CD4-positive, alpha-beta memory T cell (primary cell): Measurements from ENCODE around the gene PRDM12. TPM values are rescaled to one million over a fixed set of nuclear protein-coding genes. Genes with fewer than 3 reads are reported as not detected.

Experiments
- CTCF ChIA-PET: fragments of 350-600 bp; sonication (Branson Sonifier 250); formaldehyde crosslinking; loops from one replicate; lab custom pipeline; 2021; ENCODE audit warnings: inconsistent platforms; ENCODE audit not compliant: partially characterized antibody; lab: Charles Lee
- POLR2A ChIA-PET: fragments of 350-600 bp; sonication (Branson Sonifier 250); formaldehyde crosslinking; loops from one replicate; lab custom pipeline; 2021; ENCODE audit not compliant: partially characterized antibody; lab: Charles Lee
- DNase-seq, 5 donors: peaks; one replicate each; pipeline versions ENCODE4 v3.0.0 to v3.0.0-alpha.2; 2020 to 2022; ENCODE audit warnings: mixed read lengths in 1 of 5
- H3K27ac ChIP-seq: one replicate; pipeline ENCODE4 v1.7.0; 2013; ENCODE audit warnings: low read depth, low read length
- H3K27me3 ChIP-seq: 2 replicates; pipeline ENCODE4 v1.7.0; 2013; ENCODE audit warnings: mild to moderate bottlenecking, low read length, moderate library complexity; ENCODE audit not compliant: insufficient read depth
- H3K36me3 ChIP-seq: 2 replicates; pipeline ENCODE4 v1.7.0; 2013; ENCODE audit warnings: mild to moderate bottlenecking, low read length, moderate library complexity; ENCODE audit not compliant: insufficient read depth
- H3K4me1 ChIP-seq: 2 replicates; pipeline ENCODE4 v1.7.0; 2013; ENCODE audit warnings: mild to moderate bottlenecking, low read length, moderate library complexity; ENCODE audit not compliant: insufficient read depth
- H3K4me3 ChIP-seq, 2 donors: one replicate each; pipeline ENCODE4 v1.7.0; 2013; ENCODE audit warnings: low read length in 2 of 2, mild to moderate bottlenecking in 1 of 2
- H3K9me3 ChIP-seq, 2 donors: one replicate each; pipeline ENCODE4 v1.7.0; 2013; ENCODE audit warnings: low read length in 2 of 2, control low read depth in 1 of 2; ENCODE audit not compliant: control insufficient read depth in 1 of 2
- H3K27ac Mint-ChIP-seq, 7 donors: one replicate each; pipeline ENCODE4 v1.8.0; 2020 to 2021; ENCODE audit warnings: mixed read lengths in 7 of 7, mild to moderate bottlenecking in 6 of 7, inconsistent platforms in 3 of 7, moderate library complexity in 3 of 7
- H3K27me3 Mint-ChIP-seq, 2 donors: one replicate each; pipeline ENCODE4 v1.8.0; 2020 to 2021; ENCODE audit warnings: mixed read lengths in 2 of 2
- H3K36me3 Mint-ChIP-seq, 2 donors: one replicate each; pipeline ENCODE4 v1.8.0; 2020 to 2021; ENCODE audit warnings: mixed read lengths in 2 of 2, inconsistent platforms in 1 of 2, mild to moderate bottlenecking in 1 of 2
- H3K4me1 Mint-ChIP-seq, 4 donors: one replicate each; pipeline ENCODE4 v1.8.0; 2020 to 2021; ENCODE audit warnings: mixed read lengths in 4 of 4, mild to moderate bottlenecking in 1 of 4
- H3K4me3 Mint-ChIP-seq, 8 donors: one replicate each; pipeline ENCODE4 v1.8.0; 2020 to 2021; ENCODE audit warnings: mixed read lengths in 8 of 8, mild to moderate bottlenecking in 7 of 8, moderate library complexity in 6 of 8, inconsistent platforms in 3 of 8
- H3K9me3 Mint-ChIP-seq, 8 donors: one replicate each; pipeline ENCODE4 v1.8.0; 2020 to 2021; ENCODE audit warnings: mixed read lengths in 8 of 8, mild to moderate bottlenecking in 5 of 8, inconsistent platforms in 3 of 8, moderate library complexity in 1 of 8
- intact Hi-C: fragments of 100-400 bp; cut with micrococcal nuclease; formaldehyde crosslinking; loops from one replicate; pipeline ENCODE4 v1.15.1; 2023
- polyA plus RNA-seq, 2 donors: library from polyadenylated mRNA; unstranded; fragments of 300-500 nt; fragmentation: Illumina TruSeq; gene quantifications; one replicate each; pipeline ENCODE4 v1.2.3, GENCODE V29; 2021
- total RNA-seq, 2 experiments: library from RNA; stranded (reverse); gene quantifications; one replicate each; pipeline ENCODE4 v1.2.3, GENCODE V29; 2021

Gene PRDM12
- total and polyA plus RNA-seq, 4 experiments from 2014 or later, result 0.11 TPM; not detected in 3

- Histone ChIP-seq H3K9me3 (no peaks in the 10 kb centered on the region), H3K27me3 (no peaks in the 10 kb centered on the region), H3K4me1 (no peaks in the 10 kb centered on the region), H3K4me3 (no peak overlapping the region), H3K27ac (no peak overlapping the region), H3K36me3 (peaks cover 88% of the 10 kb centered on the region)
- H3K9me3 Mint-ChIP-seq, result no peaks in the 10 kb centered on the region
- H3K27ac Mint-ChIP-seq, result peak overlapping the region in 3 of 7 donors; percentile 7 to 82 (median 56)
- ChIA-PET CTCF (no interaction called here), POLR2A (no interaction called here)
- H3K27me3 Mint-ChIP-seq, result no peaks in the 10 kb centered on the region
- intact Hi-C loops, result no loop called here
- H3K4me1 Mint-ChIP-seq, result no peaks in the 10 kb centered on the region
- no peak for DNase-seq
- no peak overlapping the region for H3K4me3 Mint-ChIP-seq
- peaks cover 47 to 83% of the 10 kb centered on the region in 2 donors for H3K36me3 Mint-ChIP-seq
Measured at GRCh38 chr9:130627896-130628792, 36.2 kb upstream of the PRDM12 start.

- H3K9me3 ChIP-seq, result no peaks in the 10 kb centered on the region
- H3K36me3 ChIP-seq, result peaks cover 78% of the 10 kb centered on the region
- no peak overlapping the region for H3K27ac Mint-ChIP-seq
- no peak overlapping the region for H3K4me3 ChIP-seq
- POLR2A ChIA-PET, result no interaction called here
- H3K4me1 Mint-ChIP-seq, result no peaks in the 10 kb centered on the region
- DNase-seq, result no peak
- H3K27me3 ChIP-seq, result no peaks in the 10 kb centered on the region
- H3K4me3 Mint-ChIP-seq, result no peak overlapping the region
- no peak overlapping the region for H3K27ac ChIP-seq
- no peaks in the 10 kb centered on the region for H3K9me3 Mint-ChIP-seq
- H3K27me3 Mint-ChIP-seq, result no peaks in the 10 kb centered on the region
- CTCF ChIA-PET, result no interaction called here
- intact Hi-C loops, result no loop called here
- H3K36me3 Mint-ChIP-seq, result peaks cover 40 to 77% of the 10 kb centered on the region in 2 donors
- H3K4me1 ChIP-seq, result no peaks in the 10 kb centered on the region
Measured at GRCh38 chr9:130629443-130630070, 34.8 kb upstream of the PRDM12 start.

GRCh38 chr9:130630071-130630450 is 34.3 kb upstream of the PRDM12 start:
- H3K27me3 ChIP-seq, result no peaks in the 10 kb centered on the region
- no peaks in the 10 kb centered on the region for H3K4me1 ChIP-seq
- no peak for DNase-seq
- Mint-ChIP-seq H3K27ac (no peak overlapping the region), H3K36me3 (peaks cover 43 to 77% of the 10 kb centered on the region in 2 donors), H3K27me3 (no peaks in the 10 kb centered on the region), H3K4me3 (no peak overlapping the region), H3K4me1 (no peaks in the 10 kb centered on the region), H3K9me3 (no peaks in the 10 kb centered on the region)
- intact Hi-C loops, result no loop called here
- H3K27ac ChIP-seq, result no peak overlapping the region
- ChIA-PET POLR2A (no interaction called here), CTCF (no interaction called here)
- no peaks in the 10 kb centered on the region for H3K9me3 ChIP-seq
- peaks cover 83% of the 10 kb centered on the region for H3K36me3 ChIP-seq
- no peak overlapping the region for H3K4me3 ChIP-seq

- CTCF ChIA-PET, result no interaction called here
- Mint-ChIP-seq H3K27ac (no peak overlapping the region), H3K4me3 (no peak overlapping the region), H3K27me3 (no peaks in the 10 kb centered on the region), H3K4me1 (no peaks in the 10 kb centered on the region), H3K9me3 (no peaks in the 10 kb centered on the region), H3K36me3 (peaks cover 40 to 74% of the 10 kb centered on the region in 2 donors)
- POLR2A ChIA-PET, result no interaction called here
- no peaks in the 10 kb centered on the region for H3K9me3 ChIP-seq
- no peak overlapping the region for H3K27ac ChIP-seq
- H3K4me1 ChIP-seq, result no peaks in the 10 kb centered on the region
- intact Hi-C loops, result no loop called here
- no peaks in the 10 kb centered on the region for H3K27me3 ChIP-seq
- no peak for DNase-seq
- no peak overlapping the region for H3K4me3 ChIP-seq
- peaks cover 79% of the 10 kb centered on the region for H3K36me3 ChIP-seq
Measured at GRCh38 chr9:130630506-130631330, 33.7 kb upstream of the PRDM12 start.

- Mint-ChIP-seq H3K27ac (no peak overlapping the region), H3K4me1 (no peaks in the 10 kb centered on the region), H3K9me3 (no peaks in the 10 kb centered on the region), H3K27me3 (no peaks in the 10 kb centered on the region), H3K36me3 (peaks cover 35 to 74% of the 10 kb centered on the region in 2 donors), H3K4me3 (no peak overlapping the region)
- Histone ChIP-seq H3K4me3 (no peak overlapping the region), H3K36me3 (peaks cover 71% of the 10 kb centered on the region), H3K4me1 (no peaks in the 10 kb centered on the region), H3K27ac (no peak overlapping the region), H3K9me3 (no peaks in the 10 kb centered on the region), H3K27me3 (no peaks in the 10 kb centered on the region)
- ChIA-PET CTCF (no interaction called here), POLR2A (no interaction called here)
- intact Hi-C loops, result no loop called here
- no peak for DNase-seq
Measured at GRCh38 chr9:130631331-130632080, 32.9 kb upstream of the PRDM12 start.

GRCh38 chr9:130632081-130632710 is 32.2 kb upstream of the PRDM12 start:
- Histone ChIP-seq H3K4me3 (no peak overlapping the region), H3K27me3 (no peaks in the 10 kb centered on the region), H3K9me3 (no peaks in the 10 kb centered on the region), H3K4me1 (no peaks in the 10 kb centered on the region), H3K36me3 (peaks cover 69% of the 10 kb centered on the region), H3K27ac (no peak overlapping the region)
- ChIA-PET CTCF (interaction anchor here (0.6 kb wide), 1 partner anchor 506 kb away, joined by 3 read pairs; no protein-coding TSS in a partner anchor), POLR2A (no interaction called here)
- H3K4me1 Mint-ChIP-seq, result no peaks in the 10 kb centered on the region
- H3K27me3 Mint-ChIP-seq, result no peaks in the 10 kb centered on the region
- no peak overlapping the region for H3K4me3 Mint-ChIP-seq
- no peaks in the 10 kb centered on the region for H3K9me3 Mint-ChIP-seq
- intact Hi-C loops, result no loop called here
- no peak for DNase-seq
- H3K27ac Mint-ChIP-seq, result no peak overlapping the region
- H3K36me3 Mint-ChIP-seq, result peaks cover 35 to 71% of the 10 kb centered on the region in 2 donors
